Neural crest cell (in vitro differentiated cells): ENCODE measurements around the gene RNU5B-1. TPM values are rescaled to one million over a fixed set of nuclear protein-coding genes. Genes with fewer than 3 reads are reported as not detected.
"Not testable (repeated sequence)": the region's sequence is repeated elsewhere in the genome, so short reads cannot be mapped to it uniquely, and the experiment has no call there.

Experiments used
- DNase-seq: peaks from one replicate; pipeline ENCODE4 v3.0.0; 2021; ENCODE audit warnings: low read depth, mixed read lengths, low spot score
- H3K27ac Mint-ChIP-seq: one replicate; pipeline ENCODE4 v1.8.0; 2021; ENCODE audit warnings: mild to moderate bottlenecking, mixed read lengths; ENCODE audit not compliant: unreplicated experiment
- H3K27me3 Mint-ChIP-seq: 2 replicates; pipeline ENCODE4 v1.8.0; 2021; ENCODE audit warnings: low read depth, mild to moderate bottlenecking, mixed read lengths
- H3K36me3 Mint-ChIP-seq: 2 replicates; pipeline ENCODE4 v1.8.0; 2021; ENCODE audit warnings: low read depth, mild to moderate bottlenecking, mixed read lengths
- H3K4me1 Mint-ChIP-seq: 2 replicates; pipeline ENCODE4 v1.8.0; 2021; ENCODE audit warnings: mixed read lengths
- H3K4me3 Mint-ChIP-seq: one replicate; pipeline ENCODE4 v1.8.0; 2021; ENCODE audit warnings: mild to moderate bottlenecking, mixed read lengths
- H3K9me3 Mint-ChIP-seq: 2 replicates; pipeline ENCODE4 v1.8.0; 2021; ENCODE audit warnings: mixed read lengths
- CTCF ChIP-seq: fragments of 200-600 bp; sonication (generic); conservative IDR thresholded peaks from 2 replicates; pipeline ENCODE4 v1.5.0; 2021; ENCODE audit warnings: antibody characterized with exemption, mild to moderate bottlenecking
- total RNA-seq: library from RNA; stranded (reverse); gene quantifications from 2 replicates; pipeline ENCODE4 v1.2.1, GENCODE V29; 2021

The RNU5B-1 gene
- total RNA-seq, 1 donor from 2014 or later = 17.2 TPM

GRCh38 chr15:65342493-65342892, 38.0 kb downstream of the RNU5B-1 start:
- no peak for DNase-seq
- Mint-ChIP-seq H3K9me3 (no peaks in the 10 kb centered on the region), H3K4me1 (peaks cover 83% of the 10 kb centered on the region), H3K36me3 (peaks cover 4% of the 10 kb centered on the region), H3K27me3 (no peaks in the 10 kb centered on the region), H3K27ac (no peak overlapping the region), H3K4me3 (peak overlapping the region; percentile 21)
- no peak for TF ChIP-seq CTCF

- no peaks in the 10 kb centered on the region for H3K9me3 Mint-ChIP-seq
- H3K4me1 Mint-ChIP-seq = peaks cover 79% of the 10 kb centered on the region
- no peak overlapping the region for H3K27ac Mint-ChIP-seq
These were observed 39.0 kb downstream of the RNU5B-1 start for GRCh38 chr15:65343374-65343981.

GRCh38 chr15:65344214-65344913, 39.9 kb downstream of the RNU5B-1 start:
- H3K27me3 Mint-ChIP-seq = no peaks in the 10 kb centered on the region
- peaks cover 81% of the 10 kb centered on the region for H3K4me1 Mint-ChIP-seq
- no peaks in the 10 kb centered on the region for H3K9me3 Mint-ChIP-seq
- peak overlapping the region; percentile 47 for H3K4me3 Mint-ChIP-seq
- H3K36me3 Mint-ChIP-seq = peaks cover 9% of the 10 kb centered on the region
- no peak for DNase-seq
- no peak for TF ChIP-seq CTCF
- peak overlapping the region; percentile 35 for H3K27ac Mint-ChIP-seq

More at GRCh38 chr15:65343374-65343981, 39.0 kb downstream of the RNU5B-1 start:
- Mint-ChIP-seq H3K27me3 (no peaks in the 10 kb centered on the region), H3K4me3 (peak overlapping the region; percentile 47), H3K36me3 (peaks cover 4% of the 10 kb centered on the region)
- no peak for TF ChIP-seq CTCF
- no peak for DNase-seq

GRCh38 chr15:65344914-65345275, 40.4 kb downstream of the RNU5B-1 start:
- Mint-ChIP-seq H3K4me1 (peaks cover 81% of the 10 kb centered on the region), H3K27ac (no peak overlapping the region), H3K27me3 (no peaks in the 10 kb centered on the region), H3K9me3 (no peaks in the 10 kb centered on the region), H3K4me3 (no peak overlapping the region), H3K36me3 (peaks cover 14% of the 10 kb centered on the region)
- TF ChIP-seq CTCF = no peak
- no peak for DNase-seq

- Mint-ChIP-seq H3K27me3 (no peaks in the 10 kb centered on the region), H3K27ac (peak overlapping the region; percentile 57), H3K4me1 (peaks cover 66% of the 10 kb centered on the region), H3K4me3 (peak overlapping the region; percentile 47), H3K36me3 (peaks cover 22% of the 10 kb centered on the region), H3K9me3 (no peaks in the 10 kb centered on the region)
- no peak for DNase-seq
- no peak for TF ChIP-seq CTCF
These were observed 42.5 kb downstream of the RNU5B-1 start for GRCh38 chr15:65346856-65347598.

- not testable (repeated sequence) for H3K27ac Mint-ChIP-seq, DNase-seq, H3K9me3 Mint-ChIP-seq, H3K4me3 Mint-ChIP-seq, H3K27me3 Mint-ChIP-seq
- peaks cover 62% of the 10 kb centered on the region for H3K4me1 Mint-ChIP-seq
- H3K36me3 Mint-ChIP-seq = peaks cover 22% of the 10 kb centered on the region
These were observed 43.3 kb downstream of the RNU5B-1 start for GRCh38 chr15:65347756-65348155.
